H1 (cell line): ENCODE data around the gene CCL5. TPM values are rescaled to one million over a fixed set of nuclear protein-coding genes. Genes with fewer than 3 reads are reported as not detected.

ENCODE experiments used
- CHD2 ChIP-seq: IDR thresholded peaks from 2 replicates; pipeline ENCODE4 v1.6.1; 2012; ENCODE audit warnings: low read length, improper control_type of control experiment
- polyA plus RNA-seq, 7 experiments: library from polyadenylated mRNA; depleted of rRNA in 3 of 7; stranded (reverse) in 5 of 7; unstranded in 2 of 7; fragments of >200 nt in 5 of 7; fragments of 200-250 nt in 2 of 7; gene quantifications; 1 replicate in 5 of 7; 2 replicates in 1 of 7; 4 replicates in 1 of 7; pipeline versions ENCODE4 v1.2.1 to v1.2.3, GENCODE V29; 2011 to 2013; ENCODE audit warnings: missing spikeins in 2 of 7, mixed read lengths in 2 of 7
- total RNA-seq: library from RNA; stranded (reverse); fragmentation: NEBNext Ultra II Directional; extraction: Animal tissue kit (Norgen Biotek cat#: 25700); gene quantifications from 2 replicates; pipeline ENCODE4 v1.2.1, GENCODE V29; 2021

The CCL5 gene
- total and polyA plus RNA-seq, 2 of the 8 experiments (the other 6 are each of a cell fraction or from before 2014, with no cell fraction given), result not detected

- TF ChIP-seq CHD2, result no peak
- TF ChIP-seq, all 59 proteins: peak for 0
Measured at GRCh38 chr17:35917519-35918213, 37.5 kb upstream of the CCL5 start (continued).
